Measurements from ENCODE around the gene INPP4B.
"Not testable (repeated sequence)": the region's sequence is repeated elsewhere in the genome, so short reads cannot be mapped to it uniquely, and the experiment has no call there.

The INPP4B gene

DNA sequence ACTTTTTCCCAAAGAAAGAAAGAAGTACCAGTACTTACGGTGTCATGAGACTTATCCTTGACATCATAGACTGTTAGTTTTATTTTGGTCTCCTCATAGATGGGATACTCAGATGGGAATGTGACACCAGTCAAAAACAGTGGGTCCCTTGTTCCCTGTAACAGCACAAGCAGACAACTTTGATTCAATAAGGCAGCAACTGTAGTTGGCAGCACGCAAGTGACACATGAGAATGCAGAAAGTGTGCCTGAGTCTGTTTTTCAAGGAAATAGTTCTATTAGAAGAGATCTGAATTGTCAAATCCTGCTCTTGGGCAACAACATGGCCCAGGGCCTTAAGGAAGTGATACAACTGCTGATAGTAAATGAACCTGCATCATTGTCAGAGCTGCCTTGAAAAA is 443.2 kb downstream of the INPP4B start:
- H3K27ac ChIP-seq = no peak overlapping the region
- TF ChIP-seq, protein P1, sequence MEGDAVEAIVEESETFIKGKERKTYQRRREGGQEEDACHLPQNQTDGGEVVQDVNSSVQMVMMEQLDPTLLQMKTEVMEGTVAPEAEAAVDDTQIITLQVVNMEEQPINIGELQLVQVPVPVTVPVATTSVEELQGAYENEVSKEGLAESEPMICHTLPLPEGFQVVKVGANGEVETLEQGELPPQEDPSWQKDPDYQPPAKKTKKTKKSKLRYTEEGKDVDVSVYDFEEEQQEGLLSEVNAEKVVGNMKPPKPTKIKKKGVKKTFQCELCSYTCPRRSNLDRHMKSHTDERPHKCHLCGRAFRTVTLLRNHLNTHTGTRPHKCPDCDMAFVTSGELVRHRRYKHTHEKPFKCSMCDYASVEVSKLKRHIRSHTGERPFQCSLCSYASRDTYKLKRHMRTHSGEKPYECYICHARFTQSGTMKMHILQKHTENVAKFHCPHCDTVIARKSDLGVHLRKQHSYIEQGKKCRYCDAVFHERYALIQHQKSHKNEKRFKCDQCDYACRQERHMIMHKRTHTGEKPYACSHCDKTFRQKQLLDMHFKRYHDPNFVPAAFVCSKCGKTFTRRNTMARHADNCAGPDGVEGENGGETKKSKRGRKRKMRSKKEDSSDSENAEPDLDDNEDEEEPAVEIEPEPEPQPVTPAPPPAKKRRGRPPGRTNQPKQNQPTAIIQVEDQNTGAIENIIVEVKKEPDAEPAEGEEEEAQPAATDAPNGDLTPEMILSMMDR (IDR thresholded peaks at IDR 0.05) = no peak
- no peak for TF ChIP-seq ZFX (IDR thresholded peaks at IDR 0.05; ENCODE audit: borderline replicate concordance)

DNA sequence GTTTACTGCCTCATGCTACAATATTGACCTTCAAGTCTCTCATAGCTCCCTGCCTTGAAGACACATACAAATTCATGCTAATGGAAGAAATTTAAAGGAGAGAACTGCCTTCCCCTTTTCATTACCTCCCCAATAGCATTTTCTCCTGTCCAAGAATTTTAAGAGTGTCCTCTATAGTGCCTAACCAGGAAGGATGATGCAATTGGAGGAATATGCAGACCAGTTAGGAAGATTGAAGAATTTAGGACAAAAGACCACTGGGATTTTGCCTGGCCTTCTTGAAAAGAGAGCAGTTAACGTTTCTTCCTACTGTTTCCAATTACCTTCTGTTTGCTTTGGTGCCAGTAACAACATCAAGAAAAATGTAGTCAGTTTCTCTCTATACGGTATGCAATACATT is 443.9 kb downstream of the INPP4B start:
- TF ChIP-seq, protein P1 (IDR thresholded peaks at IDR 0.05) = no peak
- no peak for TF ChIP-seq ZFX (IDR thresholded peaks at IDR 0.05; ENCODE audit: borderline replicate concordance)
- no peak overlapping the region for H3K27ac ChIP-seq

DNA sequence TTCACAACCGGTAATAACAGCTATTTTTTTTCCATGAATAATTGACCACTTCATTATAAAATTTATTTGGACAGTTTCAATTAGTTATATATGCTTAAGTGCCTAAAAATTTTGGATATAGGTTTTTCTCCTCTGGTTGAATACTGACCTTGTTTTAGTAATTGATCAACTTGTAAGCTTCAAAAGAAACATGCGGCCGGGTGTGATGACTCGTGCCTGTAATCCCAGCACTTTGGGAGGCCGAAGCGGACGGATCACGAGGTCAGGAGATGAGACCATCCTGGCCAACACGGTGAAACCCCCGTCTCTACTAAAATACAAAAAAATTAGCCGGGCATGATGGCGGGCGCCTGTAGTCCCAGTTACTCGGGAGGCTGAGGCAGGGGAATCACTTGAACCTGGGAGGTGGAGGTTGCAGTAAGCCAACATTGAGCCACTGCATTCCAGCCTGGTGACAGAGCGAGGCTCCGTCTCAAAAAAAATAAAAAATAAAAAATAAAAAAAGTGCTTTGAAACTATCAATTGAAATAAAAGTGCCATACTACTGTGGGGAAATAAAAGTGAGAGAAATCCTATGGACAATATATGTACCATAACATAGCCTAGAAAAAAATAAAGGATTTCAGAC is 448.6 kb downstream of the INPP4B start:
- not testable (repeated sequence) for H3K27ac ChIP-seq

DNA sequence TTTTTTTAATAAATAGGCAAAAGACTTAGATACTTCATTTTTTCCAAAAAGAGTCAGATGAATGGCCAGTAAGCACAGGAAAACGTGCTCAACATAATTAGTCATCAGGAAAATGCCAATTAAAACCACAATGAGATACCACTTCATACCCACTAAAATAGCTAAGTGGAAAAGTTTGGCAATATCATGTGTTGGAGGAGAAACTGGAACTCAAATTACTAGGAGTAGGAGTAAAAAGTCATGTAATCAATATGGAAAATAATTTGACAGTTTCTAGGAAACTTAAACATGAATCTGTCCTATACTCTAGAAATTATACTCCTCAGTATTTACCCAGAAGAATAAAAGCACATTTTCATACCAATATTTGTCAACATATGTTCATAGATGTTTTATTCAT is 449.8 kb downstream of the INPP4B start:
- TF ChIP-seq, protein P1 (IDR thresholded peaks at IDR 0.05) = no peak
- no peak for TF ChIP-seq ZFX (IDR thresholded peaks at IDR 0.05; ENCODE audit: borderline replicate concordance)
- H3K27ac ChIP-seq = no peak overlapping the region

DNA sequence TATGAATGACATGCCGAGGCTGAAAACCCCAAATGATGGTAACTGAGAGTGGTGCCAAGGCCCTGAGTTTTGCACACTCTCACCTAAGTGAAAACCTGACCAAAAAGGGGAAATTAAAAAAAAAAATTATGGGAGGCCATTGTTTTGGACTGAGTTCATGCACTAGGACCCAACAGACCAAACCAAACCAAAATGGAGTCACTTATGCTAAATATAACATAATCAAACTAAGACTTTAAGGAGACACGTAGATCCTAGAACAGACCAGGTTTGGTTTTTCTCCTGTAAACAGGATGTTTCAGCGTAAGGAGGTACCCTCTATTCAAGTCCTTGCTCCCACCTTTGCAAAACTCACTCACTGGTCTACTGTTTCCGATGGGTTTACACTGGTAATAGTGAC is 453.0 kb downstream of the INPP4B start:
- TF ChIP-seq ZFX (IDR thresholded peaks at IDR 0.05; ENCODE audit: borderline replicate concordance) = no peak
- TF ChIP-seq, protein P1 (IDR thresholded peaks at IDR 0.05) = no peak
- H3K27ac ChIP-seq = no peak overlapping the region

DNA sequence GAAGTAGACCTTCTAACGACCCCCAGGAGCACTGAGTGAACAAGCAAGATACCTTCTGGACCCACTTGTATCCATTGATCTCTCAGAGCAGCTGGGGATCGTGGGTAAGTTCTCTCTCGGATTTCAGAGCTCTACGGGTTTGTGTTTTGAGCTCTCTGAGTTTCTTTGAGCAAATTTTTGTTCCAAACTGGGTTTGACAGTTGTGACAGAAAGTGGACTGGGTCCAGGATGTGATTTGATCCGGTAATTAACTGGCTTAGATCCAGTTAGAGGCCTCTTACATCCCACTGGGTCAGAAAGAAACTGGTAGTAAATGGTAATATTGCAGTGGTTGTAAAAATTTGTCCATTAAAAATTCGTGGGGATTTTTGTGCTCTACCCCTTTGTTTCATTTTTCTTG is 459.2 kb downstream of the INPP4B start:
- H3K27ac ChIP-seq = no peak overlapping the region
- TF ChIP-seq ZFX (IDR thresholded peaks at IDR 0.05; ENCODE audit: borderline replicate concordance) = no peak
- TF ChIP-seq, protein P1 (IDR thresholded peaks at IDR 0.05) = no peak

DNA sequence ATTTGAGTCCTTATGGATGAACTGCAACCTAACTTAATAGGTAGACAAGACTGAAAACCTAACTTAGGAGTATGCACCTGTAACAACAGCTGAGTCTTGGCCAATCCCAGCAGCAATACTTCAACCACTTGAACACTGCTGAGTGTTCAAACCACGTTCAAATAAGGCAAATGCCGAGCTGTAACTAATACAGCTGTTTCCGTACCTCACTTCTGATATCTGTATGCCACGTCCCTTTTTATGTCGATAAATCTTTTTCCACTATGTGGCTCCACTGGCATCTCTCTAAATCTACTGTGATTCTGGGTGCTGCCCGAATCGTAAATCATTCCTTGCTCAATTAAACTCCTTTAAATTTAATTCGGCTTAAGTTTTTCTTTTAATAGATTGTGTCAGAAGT is 459.7 kb downstream of the INPP4B start:
- no peak overlapping the region for H3K27ac ChIP-seq
- TF ChIP-seq, protein P1 (IDR thresholded peaks at IDR 0.05) = no peak
- TF ChIP-seq ZFX (IDR thresholded peaks at IDR 0.05; ENCODE audit: borderline replicate concordance) = no peak

Data from 22Rv1 (cell line).